Uterus (tissue), 2 donors: ENCODE measurements around the gene OSBPL1A.

Experiments used
- CTCF ChIP-seq, 4 experiments: fragments of 200-600 bp in 2 of 4; fragments of 450-650 bp in 2 of 4; sonication (generic) in 2 of 4; IDR thresholded peaks; one replicate each; pipeline ENCODE4 v1.5.1; 2016 to 2019; ENCODE audit warnings: antibody characterized with exemption in 4 of 4, mild to moderate bottlenecking in 2 of 4, moderate library complexity in 1 of 4
- POLR2A ChIP-seq, 2 donors: fragments of 450-650 bp; IDR thresholded peaks; one replicate each; pipeline ENCODE4 v1.6.1; 2016; ENCODE audit warnings: antibody characterized with exemption in 2 of 2, mild to moderate bottlenecking in 1 of 2, moderate library complexity in 1 of 2

DNA sequence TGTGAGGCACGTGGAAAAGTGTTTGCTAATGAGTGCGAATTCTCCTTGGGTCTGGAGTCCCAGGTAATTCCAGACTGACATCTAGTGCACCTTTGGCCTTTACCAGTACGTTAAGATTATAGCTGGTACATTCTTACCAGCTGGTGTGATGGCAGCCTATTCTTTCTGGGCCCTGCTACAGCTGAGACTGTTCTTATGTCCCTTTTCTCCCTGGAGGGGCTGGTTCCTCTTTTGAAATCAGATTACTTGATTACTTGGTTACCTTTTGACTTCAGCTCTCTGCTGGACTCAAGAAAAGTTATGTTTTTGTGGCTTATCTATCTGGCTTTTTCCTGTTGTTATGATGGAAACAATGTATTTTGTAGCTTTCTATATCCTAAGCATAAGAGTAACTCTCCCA is 244.2 kb downstream of the OSBPL1A start:
- TF ChIP-seq CTCF (IDR thresholded peaks at IDR 0.05), result no peak
- TF ChIP-seq POLR2A (IDR thresholded peaks at IDR 0.05), result no peak
